SK-N-SH (cell line): ENCODE data around the gene SRSF10. TPM values are rescaled to one million over a fixed set of nuclear protein-coding genes. Genes with fewer than 3 reads are reported as not detected.
"Not testable (repeated sequence)": the region's sequence is repeated elsewhere in the genome, so short reads cannot be mapped to it uniquely, and the experiment has no call there.

Experiments
- CTCF ChIA-PET: fragments of 300-600, 350-600 bp; formaldehyde crosslinking; extraction: SDS; loops from one replicate; lab custom pipeline; 2021; lab: Yijun Ruan, JAX
- POLR2A ChIA-PET: fragments of 350-600 bp; sonication (Branson Sonifier 250); formaldehyde crosslinking; extraction: SDS; loops from one replicate; lab custom pipeline; 2020; ENCODE audit warnings: antibody characterized with exemption, inconsistent platforms; lab: Yijun Ruan, JAX
- DNase-seq: peaks from one replicate; pipeline ENCODE4 v3.0.0; 2012
- H2AFZ ChIP-seq: fragments of 200-600 bp; sonication (generic); 2 replicates; pipeline ENCODE4 v1.8.1; 2016; ENCODE audit warnings: antibody characterized with exemption, mild to moderate bottlenecking, low read depth
- H3F3A ChIP-seq: fragments of 200-600 bp; sonication (generic); replicated peaks from 2 replicates; pipeline ENCODE3; 2016; ENCODE audit warnings: antibody characterized with exemption, mild to moderate bottlenecking; ENCODE audit not compliant: insufficient read depth
- H3K27ac ChIP-seq, 2 experiments: fragments of 200-500 bp in 1 of 2; fragments of 200-600 bp in 1 of 2; sonication (Bioruptor generic) in 1 of 2; sonication (generic), shearing (Covaris generic) in 1 of 2; 2 replicates each; pipeline versions ENCODE4 v1.5.1 to v1.6.1; 2014 to 2016; ENCODE audit warnings: low read depth in 2 of 2, inconsistent platforms in 1 of 2, low read length in 1 of 2, mild to moderate bottlenecking in 1 of 2, mixed read lengths in 1 of 2
- H3K27me3 ChIP-seq: fragments of 200-600 bp; sonication (generic), shearing (Covaris generic); 2 replicates; pipeline ENCODE4 v1.6.1; 2016; ENCODE audit warnings: mixed run types; ENCODE audit not compliant: insufficient read depth
- H3K36me3 ChIP-seq, 2 experiments: fragments of 200-500 bp in 1 of 2; fragments of 200-600 bp in 1 of 2; sonication (Bioruptor generic) in 1 of 2; sonication (generic) in 1 of 2; replicated peaks in 1 of 2; 2 replicates each; pipeline versions ENCODE3 to v1.5.1; 2014 to 2016; ENCODE audit warnings: low read length in 1 of 2, mild to moderate bottlenecking in 1 of 2; ENCODE audit not compliant: insufficient read depth in 2 of 2, control insufficient read depth in 1 of 2
- H3K4me1 ChIP-seq, 2 experiments: fragments of 200-500 bp in 1 of 2; fragments of 200-600 bp in 1 of 2; sonication (Bioruptor generic) in 1 of 2; sonication (generic), shearing (Covaris generic) in 1 of 2; 2 replicates each; pipeline versions ENCODE4 v1.5.1 to v1.6.1; 2014 to 2016; ENCODE audit warnings: low read depth in 1 of 2, low read length in 1 of 2, mixed run types in 1 of 2; ENCODE audit not compliant: insufficient read depth in 2 of 2, control insufficient read depth in 1 of 2
- H3K4me2 ChIP-seq: fragments of 200-600 bp; sonication (generic), shearing (Covaris generic); 2 replicates; pipeline ENCODE4 v1.6.1; 2017; ENCODE audit warnings: mixed run types
- H3K4me3 ChIP-seq, 2 experiments: fragments of 200-500 bp in 1 of 2; fragments of 200-600 bp in 1 of 2; sonication (Bioruptor generic) in 1 of 2; sonication (generic), shearing (Covaris generic) in 1 of 2; 2 replicates each; pipeline versions ENCODE4 v1.5.1 to v1.8.1; 2014 to 2016; ENCODE audit warnings: low read depth in 2 of 2, inconsistent platforms in 1 of 2, low read length in 1 of 2, mild to moderate bottlenecking in 1 of 2, mixed read lengths in 1 of 2, moderate library complexity in 1 of 2
- H3K79me2 ChIP-seq: fragments of 200-600 bp; sonication (generic); 2 replicates; pipeline ENCODE4 v1.8.1; 2017; ENCODE audit warnings: mild to moderate bottlenecking; ENCODE audit not compliant: insufficient read depth
- H3K9ac ChIP-seq: fragments of 200-600 bp; sonication (generic); 2 replicates; pipeline ENCODE4 v1.6.1; 2017; ENCODE audit warnings: mixed run types
- H3K9me2 ChIP-seq: fragments of 200-600 bp; sonication (generic); 2 replicates; pipeline ENCODE4 v1.6.1; 2017; ENCODE audit warnings: mixed run types
- H3K9me3 ChIP-seq: fragments of 200-600 bp; sonication (generic); 2 replicates; pipeline ENCODE4 v1.6.1; 2017; ENCODE audit warnings: mixed run types, mild to moderate bottlenecking, moderate library complexity
- H4K20me1 ChIP-seq: fragments of 200-600 bp; sonication (generic); 2 replicates; pipeline ENCODE4 v1.6.1; 2017; ENCODE audit warnings: mild to moderate bottlenecking, mixed run types; ENCODE audit not compliant: insufficient read depth
- CHD2 ChIP-seq: fragments of 150-350 bp; IDR thresholded peaks from 2 replicates; pipeline ENCODE4 v1.6.1; 2018; ENCODE audit warnings: low read length; ENCODE audit not compliant: partially characterized antibody
- FOSL2 ChIP-seq: IDR thresholded peaks from 2 replicates; pipeline ENCODE4 v1.4.0; 2012; ENCODE audit warnings: low read depth, mild to moderate bottlenecking, moderate library complexity, borderline replicate concordance
- FOXJ3 ChIP-seq: sonication (generic); formaldehyde crosslinking; IDR thresholded peaks from 2 replicates; pipeline ENCODE4 v1.5.1; 2020; ENCODE audit warnings: mild to moderate bottlenecking, missing genetic modification reagents
- FOXM1 ChIP-seq: IDR thresholded peaks from 2 replicates; pipeline ENCODE4 v1.4.0; 2012; ENCODE audit warnings: low read depth, mild to moderate bottlenecking
- GABPA ChIP-seq: IDR thresholded peaks from 2 replicates; pipeline ENCODE4 v1.4.0; 2012; ENCODE audit warnings: low read depth, mild to moderate bottlenecking
- GATA2 ChIP-seq: sonication (generic); formaldehyde crosslinking; IDR thresholded peaks from 2 replicates; pipeline ENCODE4 v1.5.0; 2020; ENCODE audit warnings: mild to moderate bottlenecking, missing genetic modification reagents
- IRF3 ChIP-seq: fragments of 150-350 bp; IDR thresholded peaks from 2 replicates; pipeline ENCODE4 v1.6.1; 2016; ENCODE audit warnings: mild to moderate bottlenecking, low read depth, low read length
- JUND ChIP-seq: IDR thresholded peaks from 2 replicates; pipeline ENCODE4 v1.4.0; 2012
- MEF2A ChIP-seq: IDR thresholded peaks from 2 replicates; pipeline ENCODE4 v1.4.0; 2012; ENCODE audit warnings: low read depth, borderline replicate concordance
- NRF1 ChIP-seq: IDR thresholded peaks from 2 replicates; pipeline ENCODE4 v1.6.1; 2012; ENCODE audit warnings: low read depth, mild to moderate bottlenecking, low read length
- RAD21 ChIP-seq: IDR thresholded peaks from 2 replicates; pipeline ENCODE4 v1.6.1; 2012; ENCODE audit warnings: mild to moderate bottlenecking, low read length
- SIN3A ChIP-seq: IDR thresholded peaks from 2 replicates; pipeline ENCODE4 v1.6.1; 2012; ENCODE audit warnings: low read depth, mild to moderate bottlenecking, low read length, moderate library complexity, borderline replicate concordance
- TAF1 ChIP-seq: IDR thresholded peaks from 2 replicates; pipeline ENCODE4 v1.6.1; 2012; ENCODE audit warnings: low read depth, mild to moderate bottlenecking, low read length, moderate library complexity, borderline replicate concordance
- TEAD4 ChIP-seq: IDR thresholded peaks from 2 replicates; pipeline ENCODE4 v1.4.0; 2012; ENCODE audit warnings: mild to moderate bottlenecking, borderline replicate concordance; ENCODE audit not compliant: insufficient read depth
- USF2 ChIP-seq: fragments of 150-350 bp; IDR thresholded peaks from 2 replicates; pipeline ENCODE4 v1.6.1; 2017; ENCODE audit warnings: antibody characterized with exemption, low read length, low read depth, borderline replicate concordance
- WGBS: methylation state at CpG from one replicate; pipeline ENCODE4 v1.1.6; 2017; ENCODE audit warnings: low lambda C conversion rate; 5-methylcytosine and 5-hydroxymethylcytosine counted together
- polyA plus RNA-seq, 3 experiments: library from polyadenylated mRNA; depleted of rRNA; stranded (reverse); fragments of >200 nt; gene quantifications; 2 replicates each; pipeline ENCODE4 v1.2.3, GENCODE V29; 2012

The SRSF10 gene
- polyA plus RNA-seq, 1 of the 3 experiments (the other 2 are of a cell fraction): 79.8 TPM

GRCh38 chr1:23989263-23989662 lies 9.1 kb upstream of the SRSF10 start:
- no peak overlapping the region for H3K27ac ChIP-seq
- H3K27me3 ChIP-seq: no peaks in the 10 kb centered on the region
- TF ChIP-seq FOSL2 (no peak), SIN3A (no peak), IRF3 (no peak), CHD2 (no peak), USF2 (no peak)
- no peaks in the 10 kb centered on the region for H3K9me3 ChIP-seq
- no peaks in the 10 kb centered on the region for H3K79me2 ChIP-seq
- CTCF ChIA-PET: no interaction called here
- H3K9me2 ChIP-seq: no peaks in the 10 kb centered on the region
- H4K20me1 ChIP-seq: no peaks in the 10 kb centered on the region
- H3K4me1 ChIP-seq: peaks cover 0 to 8% of the 10 kb centered on the region in 2 experiments; a peak in 1 of 4 replicates
- H3K9ac ChIP-seq: no peak overlapping the region
- H3K36me3 ChIP-seq: no peaks in the 10 kb centered on the region
- peak; percentile 28 for DNase-seq
- no peak overlapping the region for H2AFZ ChIP-seq
- no peak overlapping the region for H3K4me2 ChIP-seq
- WGBS: 69% methylated on average over 3 of the region's 3 CpGs
- H3F3A ChIP-seq: peaks cover 9% of the 10 kb centered on the region
- H3K4me3 ChIP-seq: no peak overlapping the region
- POLR2A ChIA-PET: no interaction called here

GRCh38 chr1:23987038-23987437 lies 6.9 kb upstream of the SRSF10 start:
- H3K36me3 ChIP-seq, DNase-seq, H3K27ac ChIP-seq, H3K27me3 ChIP-seq, H3K9ac ChIP-seq, H3K9me2 ChIP-seq, H3K4me2 ChIP-seq, H3K4me3 ChIP-seq, H2AFZ ChIP-seq, CTCF ChIA-PET, POLR2A ChIA-PET, H3K79me2 ChIP-seq, H4K20me1 ChIP-seq, H3K9me3 ChIP-seq: not testable (repeated sequence)
- WGBS: 91% methylated on average over 12 of the region's 23 CpGs
- H3K4me1 ChIP-seq: peaks cover 0 to 11% of the 10 kb centered on the region in 2 experiments; a peak in 1 of 4 replicates
- peaks cover 11% of the 10 kb centered on the region for H3F3A ChIP-seq

- no peaks in the 10 kb centered on the region for H3K9me3 ChIP-seq
- no peak overlapping the region for H3K9ac ChIP-seq
- H3K4me1 ChIP-seq: peaks cover 4 to 17% of the 10 kb centered on the region in 2 experiments; a peak in 2 of 4 replicates
- peak overlapping the region; percentile 52; the same call in 1 of the 2 replicates for H2AFZ ChIP-seq
- peak; percentile 66 for DNase-seq
- peaks cover 11% of the 10 kb centered on the region for H3F3A ChIP-seq
- no peaks in the 10 kb centered on the region for H3K36me3 ChIP-seq
- H3K27ac ChIP-seq: peak overlapping the region; percentile 2 to 66; a peak in 3 of 4 replicates
- WGBS: 44% methylated on average over 5 of the region's 5 CpGs
- H3K4me3 ChIP-seq: no peak overlapping the region
- no peaks in the 10 kb centered on the region for H4K20me1 ChIP-seq
- no peaks in the 10 kb centered on the region for H3K9me2 ChIP-seq
- CTCF ChIA-PET: no interaction called here
- POLR2A ChIA-PET: no interaction called here
- no peaks in the 10 kb centered on the region for H3K27me3 ChIP-seq
- peak overlapping the region; percentile 19 for H3K4me2 ChIP-seq
- H3K79me2 ChIP-seq: peaks cover 5% of the 10 kb centered on the region
- TF ChIP-seq MEF2A (no peak), TAF1 (no peak), GATA2 (peak; percentile 38; the same call in 1 of the 2 replicates), GABPA (no peak), RAD21 (no peak), CHD2 (peak; percentile 72), JUND (no peak), SIN3A (no peak), FOXM1 (no peak), USF2 (no peak), TEAD4 (no peak), NRF1 (no peak), FOXJ3 (CRISPR knock-in tag) (no peak)
These were observed 4.5 kb upstream of the SRSF10 start for GRCh38 chr1:23984417-23985186.
